ES-I3 (cell line): ENCODE measurements around the gene CCNJL.
"Not testable (repeated sequence)": the region's sequence is repeated elsewhere in the genome, so short reads cannot be mapped to it uniquely, and the experiment has no call there.

ENCODE experiments used
- H3K36me3 ChIP-seq: 2 replicates; pipeline ENCODE4 v1.6.1; 2013; ENCODE audit warnings: mild to moderate bottlenecking, low read length, control low read depth, moderate library complexity; ENCODE audit not compliant: insufficient read depth
- H3K4me1 ChIP-seq: 2 replicates; pipeline ENCODE4 v1.6.1; 2013; ENCODE audit warnings: mild to moderate bottlenecking, control low read depth, low read length; ENCODE audit not compliant: insufficient read depth
- H3K9ac ChIP-seq: 2 replicates; pipeline ENCODE4 v1.6.1; 2013; ENCODE audit warnings: low read depth, mild to moderate bottlenecking, low read length, moderate library complexity
- H3K9me3 ChIP-seq: 2 replicates; pipeline ENCODE4 v1.6.1; 2013; ENCODE audit warnings: mild to moderate bottlenecking, low read length, moderate library complexity; ENCODE audit not compliant: control insufficient read depth, insufficient read depth

The CCNJL gene

GRCh38 chr5:160348080-160348479, 35.7 kb upstream of the CCNJL start:
- H3K4me1 ChIP-seq = no peaks in the 10 kb centered on the region; the same call in 1 of the 2 replicates
- no peak overlapping the region for H3K9ac ChIP-seq
- no peaks in the 10 kb centered on the region for H3K36me3 ChIP-seq
- no peaks in the 10 kb centered on the region for H3K9me3 ChIP-seq

DNA sequence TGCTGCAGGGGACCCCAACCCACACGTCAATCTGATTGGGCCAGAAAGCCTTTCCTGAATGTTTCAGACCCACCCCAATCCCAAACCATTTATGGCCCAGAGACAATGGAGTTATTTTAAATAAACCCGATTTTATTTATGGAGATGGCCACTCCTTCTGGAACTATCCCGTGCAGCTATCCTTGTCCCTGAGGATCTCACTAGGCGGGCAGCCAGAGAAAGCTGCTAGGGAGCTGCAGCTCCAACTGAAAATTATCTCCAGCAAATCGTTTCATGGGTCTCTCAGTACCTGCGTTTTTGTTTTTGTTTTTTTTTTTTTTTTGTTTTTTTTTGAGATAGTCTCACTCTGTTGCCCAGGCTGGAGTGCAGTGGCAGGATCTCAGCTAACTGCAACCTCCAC, 35.1 kb upstream of the CCNJL start:
- H3K36me3 ChIP-seq = no peaks in the 10 kb centered on the region
- H3K4me1 ChIP-seq = no peaks in the 10 kb centered on the region; the same call in 1 of the 2 replicates
- H3K9me3 ChIP-seq = no peaks in the 10 kb centered on the region
- no peak overlapping the region for H3K9ac ChIP-seq

DNA sequence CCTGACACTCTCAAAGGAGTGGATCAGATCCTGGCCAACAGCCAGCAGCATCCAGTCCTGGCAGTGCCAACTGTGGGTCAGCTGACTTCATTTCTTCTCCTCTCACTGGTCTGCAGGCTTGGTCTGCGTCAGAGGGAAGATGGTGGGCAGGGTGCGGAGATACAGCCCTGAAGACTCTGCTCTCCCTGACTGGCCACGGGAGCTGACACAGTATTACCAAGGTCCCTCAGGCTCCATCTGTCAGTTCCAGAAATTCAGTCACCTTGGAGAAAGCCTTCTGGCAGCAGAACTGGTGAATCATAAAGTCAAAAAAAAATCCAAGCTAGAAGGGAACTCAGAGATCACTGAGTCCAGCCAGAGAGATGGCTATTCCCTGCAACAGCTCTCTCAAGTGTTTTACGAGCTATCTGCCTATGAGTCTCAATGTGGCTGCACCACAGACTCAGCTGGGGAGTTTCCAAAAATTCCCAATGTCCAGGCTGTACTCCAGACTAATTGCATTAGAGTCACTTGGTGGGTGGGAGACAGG, 30.1 kb upstream of the CCNJL start:
- Histone ChIP-seq H3K4me1 (peaks cover 5% of the 10 kb centered on the region), H3K9ac (no peak overlapping the region), H3K9me3 (no peaks in the 10 kb centered on the region), H3K36me3 (no peaks in the 10 kb centered on the region)

DNA sequence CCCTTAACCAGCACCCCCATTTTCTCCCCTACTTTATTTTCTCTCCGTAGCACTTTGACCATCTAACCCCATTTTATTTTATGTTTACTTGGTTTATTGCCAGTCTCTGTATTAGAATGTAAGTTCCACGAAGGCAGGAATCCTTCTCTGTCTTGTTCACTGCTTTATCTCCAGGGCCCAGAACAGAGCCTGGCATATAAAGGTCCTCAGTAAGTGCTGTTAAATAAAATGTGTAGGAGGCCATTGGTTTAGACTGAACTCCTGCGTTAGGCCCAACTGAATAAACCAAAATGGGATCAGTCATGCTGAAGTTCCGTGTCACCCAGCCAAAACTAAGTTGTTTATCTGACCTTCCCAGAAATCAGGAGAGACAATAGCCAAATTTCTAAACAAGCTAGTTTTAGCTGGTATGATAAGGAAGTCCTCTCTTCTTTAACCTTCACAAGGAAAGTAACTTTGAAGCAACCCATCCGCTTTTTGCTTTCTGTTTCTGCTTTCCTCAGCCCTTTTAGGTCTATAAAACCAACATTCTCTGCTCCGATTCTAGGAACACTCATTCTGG, 29.0 kb upstream of the CCNJL start:
- Histone ChIP-seq H3K4me1 (peaks cover 8% of the 10 kb centered on the region), H3K36me3 (no peaks in the 10 kb centered on the region), H3K9me3 (no peaks in the 10 kb centered on the region), H3K9ac (no peak overlapping the region)

- not testable (repeated sequence) for H3K36me3 ChIP-seq, H3K9ac ChIP-seq
These were observed 28.1 kb upstream of the CCNJL start for GRCh38 chr5:160340513-160340912.

GRCh38 chr5:160339406-160340130, 27.2 kb upstream of the CCNJL start:
- H3K4me1 ChIP-seq = peaks cover 8% of the 10 kb centered on the region
- no peaks in the 10 kb centered on the region for H3K36me3 ChIP-seq
- H3K9ac ChIP-seq = no peak overlapping the region
- no peaks in the 10 kb centered on the region for H3K9me3 ChIP-seq

More at GRCh38 chr5:160340513-160340912, 28.1 kb upstream of the CCNJL start:
- not testable (repeated sequence) for H3K4me1 ChIP-seq, H3K9me3 ChIP-seq

DNA sequence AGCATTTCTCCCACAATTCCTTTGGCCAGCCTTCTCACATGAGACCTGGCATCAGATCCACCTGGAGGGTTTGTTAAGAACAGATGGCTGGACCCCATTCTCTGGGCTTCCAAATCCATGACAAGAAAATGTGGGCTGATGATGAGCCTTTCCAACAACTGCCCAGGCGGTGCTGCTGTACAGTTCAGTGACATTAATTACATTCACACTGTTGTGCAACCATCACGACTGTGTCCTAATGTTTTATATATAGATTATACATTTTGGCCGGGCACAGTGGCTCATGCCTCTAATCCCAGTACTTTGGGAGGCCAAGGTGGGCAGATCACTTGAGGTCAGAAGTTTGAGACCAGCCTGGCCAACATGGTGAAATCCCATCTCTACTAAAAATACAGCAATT, 22.4 kb upstream of the CCNJL start:
- not testable (repeated sequence) for H3K4me1 ChIP-seq, H3K9ac ChIP-seq, H3K9me3 ChIP-seq, H3K36me3 ChIP-seq

GRCh38 chr5:160333721-160334120, 21.4 kb upstream of the CCNJL start:
- Histone ChIP-seq H3K36me3 (no peaks in the 10 kb centered on the region), H3K9me3 (no peaks in the 10 kb centered on the region), H3K9ac (no peak overlapping the region), H3K4me1 (peaks cover 6% of the 10 kb centered on the region; the same call in 1 of the 2 replicates)

- H3K4me1 ChIP-seq = no peaks in the 10 kb centered on the region
- no peaks in the 10 kb centered on the region for H3K36me3 ChIP-seq
- H3K9ac ChIP-seq = no peak overlapping the region
- no peaks in the 10 kb centered on the region for H3K9me3 ChIP-seq
These were observed 17.8 kb upstream of the CCNJL start for GRCh38 chr5:160330212-160330611.

DNA sequence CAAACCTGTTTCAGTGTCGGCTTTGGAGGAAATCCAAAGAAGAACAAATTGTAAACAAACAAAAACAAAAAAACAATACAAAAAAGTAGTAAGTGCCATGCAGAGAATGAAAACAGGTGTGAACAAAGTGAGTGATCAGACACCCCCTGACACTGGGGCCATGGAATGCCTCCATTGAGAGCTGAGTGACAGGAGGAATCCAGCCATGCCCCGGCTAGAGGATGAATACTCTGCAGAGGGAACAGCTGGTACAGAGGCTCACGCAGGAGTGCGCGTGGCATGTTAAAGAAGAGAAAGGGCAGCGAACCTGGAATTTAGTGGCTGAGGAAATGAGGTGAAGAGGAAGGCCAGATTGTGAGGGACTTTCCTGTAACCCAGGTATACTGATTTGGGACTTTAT, 15.5 kb upstream of the CCNJL start:
- no peak overlapping the region for H3K9ac ChIP-seq
- no peaks in the 10 kb centered on the region for H3K9me3 ChIP-seq
- H3K36me3 ChIP-seq = no peaks in the 10 kb centered on the region
- H3K4me1 ChIP-seq = no peaks in the 10 kb centered on the region

DNA sequence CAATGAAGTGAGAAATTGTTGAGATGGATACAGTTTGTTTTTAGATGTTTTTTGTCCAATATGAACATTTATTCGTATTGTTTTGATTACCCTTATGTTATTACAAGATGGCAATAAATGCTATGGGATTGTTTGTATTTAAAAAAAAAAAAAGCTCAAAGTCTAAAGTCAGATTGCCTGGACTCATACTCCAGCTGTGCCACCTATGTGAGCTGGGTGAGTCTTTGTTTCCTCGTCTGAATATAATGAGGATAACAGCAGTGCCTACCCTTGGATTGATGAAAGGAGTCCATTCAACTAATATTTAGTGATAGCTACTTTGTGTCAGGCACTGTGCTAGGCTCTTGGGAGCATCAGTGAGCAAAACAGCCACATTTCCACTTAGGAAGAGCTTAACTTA, 14.6 kb upstream of the CCNJL start:
- Histone ChIP-seq H3K4me1 (no peaks in the 10 kb centered on the region), H3K9ac (no peak overlapping the region), H3K36me3 (no peaks in the 10 kb centered on the region), H3K9me3 (no peaks in the 10 kb centered on the region)

- H3K9me3 ChIP-seq = no peaks in the 10 kb centered on the region
- H3K9ac ChIP-seq = no peak overlapping the region
- peaks cover 4% of the 10 kb centered on the region; the same call in 1 of the 2 replicates for H3K4me1 ChIP-seq
- H3K36me3 ChIP-seq = no peaks in the 10 kb centered on the region
These were observed 13.4 kb upstream of the CCNJL start for GRCh38 chr5:160325716-160326115.

GRCh38 chr5:160324886-160325285, 12.5 kb upstream of the CCNJL start:
- Histone ChIP-seq H3K4me1 (peaks cover 4% of the 10 kb centered on the region; the same call in 1 of the 2 replicates), H3K9ac (no peak overlapping the region), H3K36me3 (no peaks in the 10 kb centered on the region), H3K9me3 (no peaks in the 10 kb centered on the region)

- H3K9me3 ChIP-seq = no peaks in the 10 kb centered on the region
- no peak overlapping the region for H3K9ac ChIP-seq
- no peaks in the 10 kb centered on the region for H3K36me3 ChIP-seq
- peaks cover 21% of the 10 kb centered on the region for H3K4me1 ChIP-seq
These were observed 6.0 kb upstream of the CCNJL start for GRCh38 chr5:160318409-160318808.

GRCh38 chr5:160317434-160317833, 5.1 kb upstream of the CCNJL start:
- Histone ChIP-seq H3K9ac (no peak overlapping the region), H3K9me3 (no peaks in the 10 kb centered on the region), H3K36me3 (no peaks in the 10 kb centered on the region), H3K4me1 (peaks cover 21% of the 10 kb centered on the region)
